CD4-positive, alpha-beta T cell treated with Interleukin-12 subunit alpha and Interleukin-12 subunit beta, for 1 hour (primary cell): ENCODE measurements around the gene RIC1.
A peak's percentile ranks its signal among the peaks of the same experiment; 100 is the strongest.
"Not testable (repeated sequence)": the region's sequence is repeated elsewhere in the genome, so short reads cannot be mapped to it uniquely, and the experiment has no call there.

ENCODE experiments used
- DNase-seq: peaks from one replicate; pipeline ENCODE4 v3.0.0-alpha.2; 2020

Gene RIC1

DNA sequence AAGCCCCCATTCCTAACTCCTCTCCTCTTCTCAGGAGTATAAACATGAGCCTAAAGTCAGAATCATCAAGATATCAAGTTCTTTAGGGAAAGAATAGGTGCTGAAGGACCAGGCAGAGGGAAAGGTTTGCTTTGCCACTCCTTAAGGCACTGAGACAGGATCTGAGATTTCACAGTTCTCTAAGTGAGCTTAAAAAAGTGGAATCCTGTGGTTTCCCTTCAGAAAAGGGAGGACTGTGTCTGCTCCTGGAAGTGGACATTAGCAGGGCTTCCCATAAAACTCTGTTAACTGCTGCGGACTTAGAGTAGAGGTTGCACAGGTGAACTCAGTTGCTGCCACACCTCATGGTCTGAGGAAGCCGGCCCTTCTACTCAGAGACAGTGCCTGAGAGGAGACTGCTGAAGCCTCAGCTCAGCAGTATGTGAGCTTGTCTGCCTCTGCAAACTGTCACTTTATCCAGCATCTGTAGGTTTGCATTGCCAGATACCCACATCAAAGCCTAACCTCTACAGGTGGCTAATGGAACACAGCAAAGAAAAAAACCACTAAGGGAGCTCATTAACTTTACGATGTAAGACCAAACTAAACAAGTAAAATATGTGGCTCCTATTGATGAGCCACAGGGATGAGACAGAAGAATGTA lies 42.9 kb downstream of the RIC1 start:
- peak; percentile 50 for DNase-seq

DNA sequence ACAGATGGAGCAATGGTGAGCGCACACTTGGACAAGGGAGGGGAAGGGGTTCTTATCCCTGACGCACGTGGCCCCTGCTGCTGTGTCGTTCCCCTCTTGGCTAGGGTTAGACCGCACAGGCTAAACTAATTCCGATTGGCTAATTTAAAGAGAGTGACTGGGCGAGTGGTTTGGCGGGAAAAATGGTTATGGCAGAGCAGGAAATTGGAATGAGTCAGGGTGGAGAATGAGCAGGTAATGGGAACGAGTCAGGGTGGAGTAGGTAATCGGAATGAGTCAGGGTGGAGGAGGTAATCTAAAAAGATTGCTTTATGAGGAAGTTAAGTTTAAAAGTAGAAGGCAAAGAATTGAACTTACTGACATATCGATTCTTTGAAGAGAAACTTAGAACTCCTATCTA lies 46.1 kb downstream of the RIC1 start:
- DNase-seq = not testable (repeated sequence)

DNA sequence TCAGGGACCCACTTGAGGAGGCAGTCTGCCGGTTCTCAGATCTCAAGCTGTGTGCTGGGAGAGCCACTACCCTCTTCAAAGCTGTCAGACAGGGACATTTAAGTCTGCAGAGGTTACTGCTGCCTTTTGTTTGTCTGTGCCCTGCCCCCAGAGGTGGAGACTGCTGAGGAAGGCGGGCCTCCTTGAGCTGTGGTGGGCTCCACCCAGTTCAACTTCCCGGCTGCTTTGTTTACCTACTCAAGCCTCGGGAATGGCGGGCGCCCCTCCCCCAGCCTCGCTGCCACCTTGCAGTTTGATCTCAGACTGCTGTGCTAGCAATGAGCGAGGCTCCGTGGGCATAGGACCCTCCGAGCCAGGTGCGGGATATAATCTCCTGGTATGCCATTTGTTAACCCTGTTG lies 54.7 kb downstream of the RIC1 start:
- DNase-seq = not testable (repeated sequence)

DNA sequence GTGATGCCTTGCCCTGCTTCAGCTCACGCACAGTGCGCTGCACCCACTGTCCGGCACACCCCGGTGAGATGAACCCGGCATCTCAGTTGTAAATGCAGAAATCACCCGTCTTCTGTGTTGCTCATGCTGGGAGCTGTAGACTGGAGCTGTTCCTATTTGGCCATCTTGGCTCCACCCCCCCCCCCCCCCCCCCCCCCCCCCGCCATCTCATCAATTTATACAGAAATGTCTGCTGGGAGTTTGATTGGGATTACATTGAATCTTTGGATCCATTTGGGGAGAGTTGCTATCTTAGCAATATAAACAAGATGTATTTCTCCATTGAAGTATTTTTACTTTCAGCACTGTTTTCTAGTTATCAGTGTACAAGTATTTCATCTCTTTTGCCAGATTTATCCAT lies 55.2 kb downstream of the RIC1 start:
- DNase-seq = no peak

DNA sequence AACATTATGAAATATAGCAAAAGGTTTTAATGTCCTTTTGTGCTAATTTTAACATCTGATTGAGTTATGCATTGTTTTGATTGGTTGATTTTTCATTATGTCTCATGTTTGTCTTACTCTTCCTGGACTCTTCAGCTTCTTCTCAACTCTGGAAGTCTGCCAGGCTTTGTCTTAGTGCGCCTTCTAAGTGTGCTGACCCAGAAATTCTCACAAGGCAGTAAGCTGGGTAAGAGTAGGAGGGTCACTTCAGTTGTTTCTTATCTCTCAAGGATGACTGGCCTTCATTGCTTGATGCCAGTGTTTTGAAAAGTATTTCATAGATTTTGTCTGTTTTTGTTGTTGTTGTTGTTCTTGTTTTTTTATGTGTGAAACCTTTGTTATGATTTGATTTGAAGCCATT lies 59.2 kb downstream of the RIC1 start:
- no peak for DNase-seq

DNA sequence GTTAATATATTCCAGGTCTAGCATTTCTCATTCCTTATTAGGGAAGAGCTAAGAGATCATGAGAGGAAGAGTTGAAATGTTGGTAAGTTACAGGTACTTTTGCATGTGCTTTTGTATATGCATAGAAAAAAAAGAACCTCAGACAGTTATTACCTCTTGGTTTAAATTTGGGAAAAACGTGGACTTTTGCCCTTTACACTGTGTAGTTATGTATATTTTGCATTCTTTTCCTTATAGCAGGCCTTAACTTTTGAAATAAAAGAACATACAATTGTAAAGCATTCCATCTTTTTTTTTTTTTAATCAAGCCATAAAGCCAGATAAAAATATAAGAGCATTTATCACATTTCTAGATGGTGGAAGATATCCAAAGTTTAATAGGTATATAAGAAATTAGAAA lies 61.4 kb downstream of the RIC1 start:
- no peak for DNase-seq

DNA sequence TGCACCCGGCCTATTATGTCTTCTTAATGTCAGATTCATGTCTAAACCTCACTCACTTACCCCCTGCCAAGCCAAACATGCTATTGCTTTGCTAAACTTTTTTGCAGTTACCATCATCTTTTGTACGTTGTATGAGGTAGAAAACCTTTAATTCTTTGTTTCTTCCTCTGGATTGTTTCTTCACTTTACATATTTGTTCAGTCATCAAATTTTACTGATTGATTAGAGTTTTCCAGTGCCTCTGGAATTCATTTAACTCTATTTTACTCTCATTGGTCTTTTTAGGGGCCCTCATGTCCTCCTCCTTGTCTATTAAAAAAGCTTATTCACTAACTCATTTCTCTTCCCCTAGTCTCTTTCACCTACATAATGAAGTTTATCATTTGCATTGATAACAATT lies 67.0 kb downstream of the RIC1 start:
- no peak for DNase-seq

DNA sequence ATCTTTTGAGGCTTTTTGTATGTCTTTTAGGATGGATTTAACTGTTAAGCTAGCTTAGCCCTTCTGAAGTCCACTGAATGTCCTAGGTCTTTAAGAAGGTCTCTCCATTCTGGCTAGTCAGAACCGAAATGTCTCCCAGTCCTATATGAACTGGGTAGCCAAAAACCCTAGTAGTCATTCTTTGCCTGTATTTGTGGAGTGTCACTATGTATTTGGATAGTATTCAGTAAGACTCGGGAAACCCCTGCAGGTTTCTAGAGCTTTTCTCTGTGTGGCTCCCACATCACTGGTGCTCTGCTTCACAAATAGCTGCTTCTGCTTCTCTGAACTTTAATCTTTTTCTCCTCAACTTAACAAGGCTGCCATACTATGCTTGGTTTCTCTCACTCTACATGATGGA lies 68.0 kb downstream of the RIC1 start:
- no peak for DNase-seq

DNA sequence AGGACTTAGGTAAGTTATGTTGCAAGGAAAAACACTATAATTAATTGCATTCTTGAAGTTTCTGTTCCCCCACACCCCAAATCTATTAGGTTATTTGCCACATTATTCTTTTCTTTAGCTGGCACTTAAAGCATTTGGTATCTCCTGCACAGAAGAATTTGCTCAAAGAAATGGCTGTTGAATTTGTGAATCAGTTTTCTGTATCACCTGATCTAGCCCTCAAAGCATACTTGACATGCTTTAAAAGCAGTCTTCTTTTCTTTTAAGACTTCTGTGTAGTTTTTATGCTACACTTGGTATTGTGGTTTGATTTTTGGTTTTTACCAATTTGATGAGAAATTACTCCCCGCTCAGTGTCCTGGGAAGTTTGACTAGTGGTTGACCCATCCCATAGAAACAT lies 69.1 kb downstream of the RIC1 start:
- DNase-seq = no peak

DNA sequence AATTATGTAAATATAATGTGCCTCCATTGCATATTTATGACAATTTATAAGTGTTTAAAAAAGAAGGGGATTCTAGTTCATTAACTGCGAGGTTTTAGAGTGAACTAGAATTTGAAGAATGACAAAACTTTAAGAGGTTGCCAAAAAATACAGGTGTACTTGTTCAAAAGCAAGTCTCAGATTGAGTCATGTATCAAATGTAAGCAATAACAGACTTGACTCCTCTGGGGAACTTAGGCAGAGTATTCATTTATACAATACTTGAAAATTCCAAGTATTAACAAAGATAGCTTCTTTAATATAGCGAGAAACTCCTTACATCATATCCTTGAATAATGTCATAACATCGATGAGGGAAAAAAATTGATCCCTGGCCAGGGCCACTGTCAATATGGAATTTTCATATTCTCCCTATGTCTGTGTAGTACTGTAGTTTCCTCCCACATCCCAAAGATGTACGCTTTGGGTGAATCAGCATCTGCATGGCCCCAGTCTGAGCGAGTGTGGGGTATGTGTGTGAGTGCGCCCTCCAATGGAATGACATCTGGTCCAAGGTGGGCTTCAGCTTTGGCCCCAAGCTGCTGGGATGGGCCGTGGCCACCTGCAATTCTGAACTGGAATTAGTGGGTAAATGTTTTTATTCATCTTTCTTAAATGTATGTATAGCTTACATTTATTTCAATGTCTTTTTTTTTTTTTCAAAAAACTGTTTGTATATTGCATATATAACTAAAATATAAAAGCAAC lies 70.1 kb downstream of the RIC1 start:
- no peak for DNase-seq

DNA sequence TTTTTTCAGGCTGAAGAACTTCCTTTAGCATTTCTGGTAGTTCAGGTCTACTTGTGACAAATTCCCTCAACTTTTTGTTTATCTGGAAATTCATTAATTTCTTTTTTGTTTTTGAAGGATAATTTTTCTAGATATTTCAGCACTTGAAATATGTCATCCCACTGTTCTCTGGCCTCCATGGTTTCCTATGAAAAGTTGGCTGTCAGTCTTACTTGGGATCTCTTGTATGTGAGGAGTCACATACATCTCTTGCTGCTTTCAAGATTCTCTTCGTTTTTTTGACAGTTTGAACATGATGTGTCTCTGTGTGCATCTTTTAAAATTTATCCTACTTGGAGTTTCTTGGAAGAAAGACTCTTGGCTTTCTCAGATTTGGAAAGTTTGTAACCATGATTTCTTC lies 79.5 kb downstream of the RIC1 start:
- no peak for DNase-seq

DNA sequence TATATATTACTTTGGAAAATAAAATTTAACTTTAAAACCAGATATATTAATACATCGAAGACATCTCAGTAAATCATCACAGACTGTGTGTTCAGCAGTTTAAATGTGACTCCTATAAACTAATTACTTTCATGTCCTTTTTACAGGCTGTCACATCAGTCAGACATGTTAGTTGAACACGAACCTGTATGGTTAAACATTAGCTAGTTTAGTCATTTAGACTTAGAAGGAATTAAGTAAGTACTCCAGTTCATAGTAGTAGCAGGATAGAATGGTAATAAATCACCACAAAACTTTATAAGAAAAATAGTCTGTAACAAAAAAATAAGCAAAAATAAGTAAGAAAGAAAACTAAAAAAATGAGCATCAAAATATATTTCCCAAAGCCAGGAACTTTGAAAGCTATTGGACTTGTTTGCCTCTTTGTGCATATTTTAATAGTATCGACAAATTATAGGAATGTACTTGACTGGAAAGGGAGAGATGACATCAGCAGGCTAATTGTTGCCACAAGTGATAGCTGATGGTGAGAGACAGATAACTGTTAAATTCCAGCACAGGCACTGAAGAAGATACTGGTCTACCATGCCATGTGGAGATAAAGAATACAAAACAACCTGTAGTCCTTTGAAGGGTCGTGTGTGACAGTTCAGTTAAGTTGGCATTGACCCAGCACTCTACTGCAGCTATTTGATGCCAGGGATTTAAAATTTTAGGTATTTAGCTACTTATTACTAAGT lies 83.9 kb downstream of the RIC1 start:
- DNase-seq = no peak

DNA sequence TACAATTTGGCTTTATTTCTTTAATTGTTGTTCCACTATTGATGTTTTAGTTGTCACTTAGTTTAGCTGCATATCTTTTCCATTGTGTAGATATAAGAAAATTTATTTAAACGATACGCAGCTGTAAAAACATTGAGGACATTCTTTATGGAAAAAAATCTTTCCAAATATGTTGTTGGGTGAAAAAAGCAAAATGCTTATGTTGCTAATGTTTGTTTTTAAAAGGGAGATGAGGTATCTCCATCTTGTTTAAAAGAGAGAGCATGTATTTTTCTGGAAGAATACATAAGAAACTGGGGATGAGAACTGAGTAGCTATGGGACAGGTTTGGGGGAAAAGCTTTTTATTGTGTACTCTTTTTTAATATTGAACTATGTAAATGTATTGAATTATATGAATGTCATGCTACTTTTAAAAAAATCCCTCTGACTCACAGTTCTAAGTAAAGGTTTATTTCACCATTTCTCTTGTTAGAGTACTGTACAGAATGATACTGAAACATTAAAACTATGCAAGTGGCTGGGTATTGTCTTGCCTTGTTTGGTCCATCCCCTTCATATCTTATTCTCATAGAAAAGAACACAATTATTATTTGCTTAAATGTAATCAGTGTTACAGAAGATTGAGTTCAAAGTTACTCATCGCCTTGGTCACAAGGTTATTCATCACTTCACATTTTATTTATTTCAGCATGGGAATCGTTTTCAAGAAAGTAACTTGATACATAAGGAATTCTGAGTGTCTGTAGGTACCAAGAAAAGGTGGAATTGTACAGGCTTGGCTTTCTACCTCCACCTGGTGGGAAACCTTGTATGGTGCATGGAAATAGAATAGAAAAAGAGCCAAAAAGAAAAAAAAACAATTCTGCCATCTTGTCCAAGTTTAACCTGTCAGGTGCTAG lies 85.8 kb downstream of the RIC1 start:
- DNase-seq = no peak

DNA sequence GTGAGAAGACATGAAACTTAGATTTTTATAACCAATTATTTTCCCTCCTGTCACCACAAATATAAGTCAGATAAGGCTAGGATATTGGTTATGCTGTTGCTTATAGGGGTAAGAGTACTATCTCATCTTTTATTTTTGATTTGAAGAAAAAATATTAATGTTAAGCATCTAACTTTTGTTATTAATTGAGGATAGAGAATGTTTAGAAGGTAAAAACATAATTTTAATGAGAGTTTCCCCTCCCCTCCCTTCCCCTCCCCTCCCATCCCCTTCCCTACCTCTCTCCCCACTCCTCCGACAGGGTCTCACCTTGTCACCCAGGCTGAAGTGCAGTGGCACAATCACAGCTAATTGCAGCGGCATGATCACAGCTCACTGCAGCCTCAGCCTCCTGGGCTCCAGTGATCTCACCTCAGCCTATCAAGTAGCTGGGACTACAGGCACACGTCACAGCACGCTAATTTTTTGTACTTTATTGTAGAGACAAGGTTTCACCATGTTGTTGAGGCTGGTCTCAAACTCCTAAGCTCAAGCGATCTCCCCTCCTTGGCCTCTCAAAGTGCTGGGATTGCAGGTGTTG lies 86.7 kb downstream of the RIC1 start:
- no peak for DNase-seq

DNA sequence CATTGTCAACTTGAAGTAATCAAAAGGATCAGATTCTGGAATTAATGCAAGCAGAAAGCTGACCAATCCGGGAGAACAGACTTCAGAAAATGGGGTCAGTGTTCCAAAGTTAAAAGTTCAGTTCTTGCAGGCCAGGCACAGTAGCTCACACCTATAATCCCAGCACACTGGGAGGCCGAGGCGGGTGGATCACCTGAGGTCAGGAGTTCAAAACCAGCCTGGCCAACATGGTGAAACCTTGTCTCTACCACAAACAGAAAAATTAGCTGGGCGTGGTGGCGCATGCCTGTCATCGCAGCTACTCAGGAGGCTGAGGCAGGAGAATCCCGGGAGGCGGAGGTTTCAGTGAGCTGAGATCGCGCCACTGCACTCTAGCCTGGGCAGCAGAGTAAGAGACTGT lies 88.5 kb downstream of the RIC1 start:
- DNase-seq = not testable (repeated sequence)

DNA sequence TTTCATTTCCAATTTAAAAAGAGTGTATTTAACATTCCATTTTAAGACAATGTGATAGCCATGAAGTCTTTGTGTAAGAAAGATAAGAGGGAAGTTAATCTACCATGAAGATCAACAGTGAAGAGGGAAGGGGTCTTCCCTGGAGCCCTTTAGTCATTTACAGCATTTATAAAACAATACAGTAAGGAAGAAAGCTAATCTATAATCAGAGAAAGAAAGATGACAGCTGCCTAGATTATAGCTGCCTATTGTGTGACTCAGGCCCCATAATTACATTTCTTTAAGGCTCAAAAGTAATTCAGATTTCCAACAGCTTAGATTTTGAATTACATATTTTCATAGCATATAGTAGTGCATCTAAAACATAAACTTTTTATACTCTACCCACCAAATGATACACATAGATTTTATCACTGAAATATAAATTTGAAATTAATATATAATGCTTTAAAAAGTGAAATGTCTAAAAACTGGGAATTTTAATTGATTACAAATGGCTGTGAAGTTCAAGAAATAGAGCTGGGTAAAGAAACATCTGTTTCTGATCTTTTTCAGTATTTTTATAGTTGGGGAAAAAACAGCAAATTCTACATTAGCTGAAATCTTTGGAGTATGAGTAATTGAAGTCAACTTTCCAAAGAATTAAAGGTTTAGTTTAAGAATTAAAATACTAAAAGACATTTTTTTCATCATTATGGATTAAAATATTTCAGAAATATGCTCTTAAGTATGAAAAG lies 89.6 kb downstream of the RIC1 start:
- no peak for DNase-seq

DNA sequence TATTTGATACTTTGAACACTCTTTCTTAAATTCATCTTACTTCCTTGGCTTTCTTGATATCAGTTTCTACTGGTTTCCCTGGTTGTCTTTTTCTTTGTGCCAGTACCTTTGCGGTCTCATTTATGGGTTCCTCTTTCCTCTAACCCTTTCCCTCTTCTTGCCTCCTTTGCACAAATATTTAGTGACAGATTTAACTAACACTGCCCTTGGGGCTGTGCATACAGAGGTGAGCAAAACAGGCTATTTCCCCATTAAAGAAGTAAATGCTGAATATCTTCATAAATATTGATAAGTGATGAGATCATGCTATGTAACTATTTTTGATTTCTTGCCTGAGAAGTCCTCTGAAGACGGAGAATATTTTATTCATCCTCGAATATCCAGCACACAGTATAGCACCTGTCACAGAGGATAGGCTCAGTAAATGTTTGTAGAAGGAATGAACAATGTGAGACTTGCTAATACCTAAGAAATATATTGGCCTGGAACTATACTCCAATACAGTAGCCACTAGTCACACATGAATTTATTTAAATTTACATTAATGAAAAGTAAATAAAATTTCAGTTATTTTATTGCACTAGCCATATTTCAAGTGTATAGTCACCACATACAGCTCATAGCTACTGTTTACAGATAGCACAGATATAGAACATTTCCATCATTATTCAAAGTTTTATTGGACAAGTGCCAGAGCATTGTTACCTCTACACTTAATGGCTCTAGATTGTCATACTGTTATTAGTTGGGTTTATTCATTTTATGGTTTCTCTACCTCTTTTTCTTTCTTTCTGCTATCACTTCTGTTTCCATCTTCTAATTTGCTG lies 90.4 kb downstream of the RIC1 start:
- no peak for DNase-seq

DNA sequence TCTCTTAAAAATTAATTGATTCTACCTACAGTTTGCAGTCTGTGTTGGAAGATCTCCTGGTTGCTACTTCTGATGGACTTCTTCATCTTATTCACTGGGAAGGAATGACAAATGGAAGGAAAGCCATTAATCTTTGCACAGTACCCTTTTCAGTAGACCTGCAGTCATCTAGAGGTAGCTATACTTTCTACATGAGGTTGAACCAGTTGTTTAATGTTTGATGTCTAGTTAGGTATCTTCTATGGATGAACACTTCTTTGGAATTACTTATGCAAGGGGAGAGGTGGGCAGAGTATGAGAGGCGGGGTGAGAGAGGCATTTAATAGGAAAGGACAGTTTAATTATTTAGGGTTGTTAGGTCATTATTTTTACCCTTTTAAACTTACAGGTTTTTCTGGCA lies 91.2 kb downstream of the RIC1 start:
- no peak for DNase-seq

DNA sequence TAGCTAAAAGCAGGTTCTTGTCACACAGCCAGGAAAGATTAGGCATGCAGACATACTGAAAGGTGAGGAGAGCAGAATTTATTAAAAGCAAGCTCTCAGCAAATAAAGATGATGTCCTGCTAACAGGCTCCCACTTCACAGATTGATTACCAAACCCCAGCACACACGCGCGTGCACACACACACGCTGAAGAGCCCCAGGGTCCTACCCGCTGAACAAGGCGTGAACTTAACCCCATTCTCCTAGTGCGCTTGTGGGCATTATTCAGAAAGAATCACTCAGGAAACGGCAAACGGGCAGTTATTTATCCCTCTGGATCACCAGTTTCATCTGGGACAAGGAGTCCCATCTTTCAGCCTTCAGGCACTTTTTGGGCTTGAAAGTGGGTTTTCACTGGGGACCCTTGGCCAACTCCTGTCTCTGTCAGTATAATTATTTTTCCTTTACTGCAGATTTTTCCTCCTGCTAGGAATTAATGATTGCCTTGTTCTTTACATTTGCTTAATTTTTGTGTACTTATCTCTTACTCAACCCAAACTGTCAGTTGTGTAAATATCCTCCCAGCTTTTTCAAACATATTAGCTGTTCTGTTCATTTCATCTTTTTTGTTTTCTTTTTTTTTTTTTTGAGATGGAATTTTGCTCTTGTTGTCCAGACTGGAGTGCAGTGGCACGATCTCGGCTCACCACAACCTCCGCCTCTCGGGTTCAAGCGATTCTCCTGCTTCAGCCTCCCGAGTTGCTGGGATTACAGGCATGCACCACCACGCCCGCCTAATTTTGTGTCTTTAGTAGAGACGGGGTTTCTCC lies 92.6 kb downstream of the RIC1 start:
- DNase-seq = no peak

DNA sequence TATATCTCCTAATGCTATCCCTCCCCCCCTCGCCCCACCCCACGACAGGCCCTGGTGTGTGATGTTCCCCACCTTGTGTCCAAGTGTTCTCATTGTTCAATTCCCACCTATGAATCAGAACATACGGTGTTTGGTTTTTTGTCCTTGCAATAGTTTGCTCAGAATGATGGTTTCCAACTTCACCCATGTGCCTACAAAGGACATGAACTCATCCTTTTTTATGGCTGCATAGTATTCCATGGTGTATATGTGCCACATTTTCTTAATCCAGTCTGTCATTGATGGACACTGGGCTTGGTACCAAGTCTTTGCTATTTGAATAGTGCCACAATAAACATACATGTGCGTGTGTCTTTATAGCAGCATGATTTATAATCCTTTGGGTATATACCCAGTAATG lies 93.8 kb downstream of the RIC1 start:
- DNase-seq = not testable (repeated sequence)
